GM18873 (cell line): ENCODE results near the gene PFKFB2.

Source experiments
- ATAC-seq: cut with Tn5 transposase; IDR thresholded peaks from one replicate; pipeline ENCODE4 v1.9.1; 2021; ENCODE audit warnings: mild to moderate bottlenecking, moderate library complexity, moderate number of reproducible peaks; ENCODE audit not compliant: unreplicated experiment, low FRiP score

Gene PFKFB2

DNA sequence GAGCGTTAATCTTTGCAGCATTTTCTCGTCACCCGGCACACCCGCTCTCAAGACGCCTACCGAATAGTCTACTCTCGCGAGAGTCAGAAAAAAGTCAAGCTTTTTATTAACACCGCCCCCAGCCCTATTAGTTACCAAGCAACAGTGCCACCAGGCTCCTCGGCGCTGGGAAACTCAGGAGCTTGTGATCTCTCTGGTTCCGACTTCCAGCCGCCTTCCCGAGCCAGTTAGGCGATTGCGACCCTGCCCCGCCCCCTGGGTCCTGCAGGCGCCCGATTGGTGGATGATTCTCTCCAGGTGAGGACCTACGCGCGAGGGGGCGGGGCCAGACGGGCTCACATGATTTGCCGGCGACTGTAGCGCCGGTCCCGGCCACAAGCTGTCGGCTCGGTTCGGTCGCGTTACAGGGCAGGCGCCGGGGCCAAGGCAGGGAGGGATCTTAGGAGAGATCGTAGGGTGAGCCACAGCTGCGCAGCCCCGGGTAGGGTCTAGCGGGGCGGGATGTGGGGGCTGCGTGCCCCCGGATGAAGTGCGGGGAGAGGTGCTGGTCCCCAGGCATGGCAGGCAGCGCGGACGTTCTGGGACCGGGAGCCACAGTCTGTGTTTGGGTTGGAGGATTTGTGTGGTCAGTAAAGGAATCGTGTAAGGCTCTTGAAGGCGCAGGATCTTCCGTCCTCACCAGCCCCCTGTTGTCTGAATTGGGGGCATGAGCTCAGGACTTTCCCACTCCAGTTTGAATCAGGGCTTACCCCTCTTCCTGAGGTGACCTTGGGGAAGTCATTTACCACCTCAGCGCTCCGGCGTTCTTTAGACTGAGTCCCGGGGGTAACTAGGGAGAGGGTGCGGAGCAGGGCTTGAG is at the start of gene PFKFB2:
TSS of gene PFKFB2 (plus strand) at position 365 of the 859 bp plus-strand sequence. CDS start 1,443 bp downstream, outside the sequence.
- peak; percentile 58 for ATAC-seq

DNA sequence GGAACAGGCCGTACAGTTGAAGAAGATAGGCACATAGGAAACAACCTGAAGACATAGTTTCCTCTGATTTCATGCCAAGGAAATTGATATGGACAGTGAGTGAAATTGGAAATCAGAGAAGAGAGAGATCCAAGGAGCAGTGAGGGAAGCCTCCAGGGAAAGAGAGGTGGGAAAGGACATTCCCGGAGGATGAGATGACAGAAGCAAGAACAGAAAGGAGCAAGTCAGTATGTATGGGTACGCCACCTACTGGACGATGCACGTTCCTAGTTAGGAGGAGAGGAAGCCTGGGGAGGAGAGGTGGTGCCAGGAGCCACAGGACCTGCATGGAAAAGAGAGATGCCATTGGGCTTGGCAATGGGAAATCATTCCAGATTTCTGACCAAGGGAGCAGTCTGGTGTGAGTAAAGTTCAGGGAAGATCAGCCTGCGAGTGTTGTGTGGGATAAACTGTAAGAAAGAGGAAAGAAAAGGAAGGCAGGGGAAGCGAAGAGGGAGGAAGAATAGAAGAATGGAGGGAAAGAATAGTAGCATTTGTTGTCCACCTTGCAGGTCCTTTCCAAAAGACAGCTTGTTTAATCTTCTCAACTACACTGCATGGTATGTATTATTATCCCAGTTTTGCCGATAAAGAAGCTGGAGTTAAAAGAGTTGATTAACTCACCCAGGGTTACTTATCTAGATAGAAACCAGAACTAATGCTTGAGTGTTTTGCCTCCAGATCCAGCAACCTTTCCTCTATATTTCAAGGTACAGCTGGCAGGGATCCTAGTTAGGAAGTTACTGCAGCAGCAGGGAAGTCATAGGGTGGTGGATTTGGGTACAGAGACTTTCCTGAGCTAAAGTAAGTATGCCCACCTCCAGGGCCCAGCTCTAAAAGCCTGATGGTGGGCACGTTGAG is 47.9 kb upstream of the PFKFB2 start:
- no peak for ATAC-seq

DNA sequence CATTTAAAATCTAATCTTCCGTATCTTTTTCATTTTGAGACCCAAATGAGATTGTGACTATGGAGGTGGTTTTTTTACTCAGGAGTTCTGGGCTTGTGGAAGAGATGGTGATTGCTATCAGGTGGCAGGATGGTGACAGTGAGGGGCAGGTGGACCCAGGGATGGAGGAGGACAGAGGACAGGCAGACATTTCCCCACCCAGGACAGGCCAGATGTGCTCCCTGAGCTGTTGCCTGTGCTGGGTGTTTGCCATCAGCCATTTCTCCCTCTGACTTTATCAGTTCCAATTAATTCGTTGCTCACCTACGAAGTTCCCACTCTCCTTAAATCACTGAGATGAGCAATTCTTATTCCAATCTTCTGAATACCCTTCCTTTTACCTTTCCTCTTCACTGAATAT is 47.0 kb upstream of the PFKFB2 start:
- ATAC-seq = no peak

DNA sequence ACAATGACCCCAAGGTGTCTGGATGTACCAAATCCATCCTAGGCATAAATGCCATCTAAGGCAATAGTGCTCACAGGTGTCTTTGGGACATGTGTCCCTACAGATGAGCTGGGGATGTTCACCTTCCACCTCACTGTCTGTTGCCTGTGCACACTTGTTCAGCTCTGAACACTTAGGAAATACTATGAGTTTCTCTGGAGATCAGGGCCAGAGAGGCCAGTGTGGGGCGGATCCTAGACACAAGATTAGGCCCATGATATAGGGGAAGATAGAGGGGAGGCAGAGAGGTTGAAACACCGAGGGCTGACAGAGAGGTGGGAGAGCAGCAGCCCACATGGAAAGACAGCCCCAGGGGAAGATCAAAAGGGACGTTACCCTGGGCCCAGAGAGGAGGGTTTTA is 46.2 kb upstream of the PFKFB2 start:
- no peak for ATAC-seq

DNA sequence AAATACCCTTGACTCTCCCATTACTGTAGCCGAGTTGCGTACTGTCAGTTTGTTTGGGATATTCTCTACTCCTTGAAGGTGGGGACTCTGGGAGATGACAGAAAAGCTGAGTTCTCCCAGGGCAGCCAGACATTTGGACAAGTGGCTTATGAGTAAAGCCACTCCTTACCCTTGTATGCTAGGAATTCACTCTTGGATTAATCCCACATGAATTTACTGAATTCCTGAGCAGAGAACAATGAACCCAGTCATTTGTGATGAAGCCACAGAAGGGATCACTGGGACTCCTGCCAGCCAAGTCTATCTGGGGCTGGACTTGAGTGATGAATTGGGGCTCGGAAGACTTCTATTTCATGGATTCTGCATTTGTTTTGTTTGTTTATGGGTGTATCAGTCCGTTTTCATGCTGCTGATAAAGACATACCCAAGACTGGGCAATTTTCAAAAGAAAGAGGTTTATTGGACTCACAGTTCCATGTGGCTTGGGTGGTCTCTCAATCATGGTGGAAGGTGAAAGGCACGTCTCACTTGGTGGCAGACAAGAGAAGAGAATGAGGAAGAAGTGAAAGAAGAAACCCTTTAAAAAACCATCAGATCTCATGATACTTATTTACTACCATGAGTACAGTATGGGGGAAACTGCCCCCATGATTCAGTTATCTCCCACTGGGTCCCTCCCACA is 45.6 kb upstream of the PFKFB2 start:
- ATAC-seq = no peak

DNA sequence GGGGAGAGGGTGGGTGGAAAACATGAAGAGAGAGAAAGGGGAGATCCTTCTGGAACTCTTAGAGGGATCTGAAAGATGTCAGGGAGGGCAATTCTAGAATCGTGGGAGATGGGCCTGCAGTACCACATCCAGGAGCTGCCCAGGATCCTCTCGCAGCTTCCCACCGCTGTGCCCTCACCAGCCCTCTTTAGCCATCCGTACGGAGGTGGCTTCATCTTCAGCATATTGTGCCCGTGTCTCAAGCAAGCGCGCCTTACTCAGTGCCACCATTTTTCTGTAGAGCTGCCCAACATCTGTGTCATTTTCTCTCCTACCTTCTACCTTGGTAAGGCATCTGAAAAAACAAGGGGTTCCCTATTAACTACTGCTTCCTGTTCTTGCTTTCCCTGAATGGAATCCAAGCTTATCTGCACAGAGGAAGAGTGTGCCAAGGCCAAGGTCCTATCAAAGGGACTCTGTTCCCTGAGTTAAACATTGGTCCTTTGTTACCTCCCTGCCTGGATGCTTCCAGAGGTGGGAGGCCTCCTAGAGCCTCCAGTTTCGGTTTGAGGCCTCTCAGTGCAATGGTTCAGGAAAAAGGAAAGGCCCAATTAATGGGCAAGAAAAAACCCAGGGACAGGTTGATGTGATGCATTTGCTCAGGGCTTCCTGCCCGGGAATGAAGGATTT is 43.8 kb upstream of the PFKFB2 start:
- no peak for ATAC-seq

DNA sequence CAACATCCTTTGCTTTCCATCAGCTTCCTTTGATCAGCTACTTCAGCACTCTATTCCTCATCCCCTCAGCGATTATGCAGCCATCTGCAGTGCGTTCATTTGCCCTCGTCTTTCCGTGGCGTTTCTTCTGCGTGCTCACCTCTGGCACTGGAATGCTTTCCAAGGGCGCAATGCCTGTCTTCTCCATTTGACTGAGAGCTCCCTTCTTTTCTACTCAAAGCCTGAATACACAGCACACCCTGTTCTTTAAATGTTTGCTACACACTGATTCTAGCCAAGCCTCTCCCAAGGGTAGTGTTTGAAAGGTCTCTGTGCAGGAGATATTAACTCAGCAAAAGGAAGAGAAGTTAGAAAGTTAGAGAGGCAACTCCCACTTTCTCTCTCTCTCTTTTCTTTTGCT is 43.1 kb upstream of the PFKFB2 start:
- no peak for ATAC-seq

DNA sequence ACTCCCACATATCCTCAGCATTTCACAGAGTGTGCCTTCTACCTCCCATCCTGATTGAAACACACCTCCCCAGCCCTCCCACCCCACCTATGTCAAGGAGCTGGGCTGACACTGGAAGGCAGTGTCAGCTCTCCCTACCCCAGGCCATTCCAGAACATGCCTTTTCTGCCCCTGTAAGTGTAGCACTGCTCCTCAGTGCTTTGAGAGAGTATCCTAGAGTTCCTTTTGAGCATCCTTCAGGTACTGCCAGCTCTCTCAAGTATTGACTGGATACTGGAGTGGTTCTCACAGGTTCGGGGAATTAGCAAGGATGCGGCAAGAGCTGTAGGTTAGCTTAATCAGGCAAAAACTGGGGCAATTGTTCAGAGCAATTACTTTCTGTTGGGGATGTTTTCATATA is 42.3 kb upstream of the PFKFB2 start:
- no peak for ATAC-seq

DNA sequence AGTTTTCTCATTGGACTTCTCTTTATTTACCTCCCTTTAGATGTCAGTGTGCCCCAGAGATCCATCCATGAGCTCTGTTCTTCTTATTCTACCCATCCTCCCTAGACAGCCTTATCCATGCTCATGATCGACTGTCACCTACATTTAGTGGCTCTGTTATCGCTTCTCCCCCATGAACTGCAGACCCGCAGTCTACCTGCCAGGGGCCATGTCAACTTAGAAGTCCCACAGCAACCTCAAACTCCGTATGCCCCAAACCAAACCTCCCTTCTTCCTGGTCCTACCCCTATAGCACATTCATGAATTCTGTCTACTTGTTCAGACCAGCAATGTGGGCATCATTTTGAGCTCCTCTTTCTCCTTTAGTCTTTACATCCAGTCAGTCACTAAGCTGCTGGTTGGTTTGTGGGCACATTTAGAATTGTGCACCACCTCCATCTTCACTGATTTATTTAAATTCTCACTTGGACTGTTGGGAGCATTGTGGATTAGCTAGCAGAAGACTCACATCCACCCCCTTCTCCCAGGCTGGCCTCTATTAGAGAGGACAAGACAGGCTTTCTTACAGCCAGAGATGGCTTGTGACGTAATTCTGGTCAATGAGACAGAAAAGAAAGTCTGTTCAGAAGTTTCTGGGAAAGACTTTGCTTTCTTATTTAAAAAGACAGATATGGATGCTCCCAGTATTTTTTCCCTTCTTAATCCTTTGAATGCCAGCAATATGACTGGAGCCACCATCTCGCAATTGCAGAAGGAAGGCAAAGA is 39.6 kb upstream of the PFKFB2 start:
- ATAC-seq = no peak

DNA sequence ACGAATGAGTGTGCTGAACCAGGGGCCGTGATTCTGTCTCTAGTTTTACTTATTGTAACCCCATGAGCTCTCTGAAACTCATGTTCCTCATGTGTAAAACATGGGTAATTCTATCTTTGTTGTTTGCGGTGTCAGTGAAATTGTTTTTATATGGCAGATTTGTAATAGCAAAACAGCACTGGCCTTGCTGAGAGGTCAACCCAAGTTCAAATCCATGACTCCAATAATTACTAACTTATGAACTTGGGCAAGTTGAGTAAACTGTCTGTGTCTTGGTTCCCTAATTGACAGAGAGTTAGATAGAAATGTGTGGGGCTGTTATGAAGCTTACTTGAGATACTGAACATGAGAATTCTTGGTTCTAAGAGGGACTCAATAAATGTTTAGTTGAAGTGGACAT is 38.3 kb upstream of the PFKFB2 start:
- ATAC-seq = no peak

DNA sequence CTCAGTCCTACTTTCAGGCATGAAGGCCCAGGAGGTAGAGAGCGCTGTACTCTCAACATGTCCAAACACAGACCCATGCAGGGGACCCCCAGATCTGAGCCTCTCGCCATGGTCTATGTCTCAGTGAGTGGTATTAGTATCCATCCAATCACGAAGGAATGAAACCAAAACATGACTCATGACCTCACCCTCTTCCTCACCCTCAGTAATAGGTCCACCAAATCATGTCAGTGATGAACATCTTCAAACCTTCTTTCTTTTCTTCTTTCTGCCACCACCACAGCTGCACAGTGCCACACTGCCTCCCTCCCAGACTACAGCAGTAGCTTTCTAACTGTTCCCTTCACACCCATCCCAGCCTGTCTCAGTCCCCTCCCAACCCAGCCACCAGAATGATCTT is 37.3 kb upstream of the PFKFB2 start:
- ATAC-seq = no peak

DNA sequence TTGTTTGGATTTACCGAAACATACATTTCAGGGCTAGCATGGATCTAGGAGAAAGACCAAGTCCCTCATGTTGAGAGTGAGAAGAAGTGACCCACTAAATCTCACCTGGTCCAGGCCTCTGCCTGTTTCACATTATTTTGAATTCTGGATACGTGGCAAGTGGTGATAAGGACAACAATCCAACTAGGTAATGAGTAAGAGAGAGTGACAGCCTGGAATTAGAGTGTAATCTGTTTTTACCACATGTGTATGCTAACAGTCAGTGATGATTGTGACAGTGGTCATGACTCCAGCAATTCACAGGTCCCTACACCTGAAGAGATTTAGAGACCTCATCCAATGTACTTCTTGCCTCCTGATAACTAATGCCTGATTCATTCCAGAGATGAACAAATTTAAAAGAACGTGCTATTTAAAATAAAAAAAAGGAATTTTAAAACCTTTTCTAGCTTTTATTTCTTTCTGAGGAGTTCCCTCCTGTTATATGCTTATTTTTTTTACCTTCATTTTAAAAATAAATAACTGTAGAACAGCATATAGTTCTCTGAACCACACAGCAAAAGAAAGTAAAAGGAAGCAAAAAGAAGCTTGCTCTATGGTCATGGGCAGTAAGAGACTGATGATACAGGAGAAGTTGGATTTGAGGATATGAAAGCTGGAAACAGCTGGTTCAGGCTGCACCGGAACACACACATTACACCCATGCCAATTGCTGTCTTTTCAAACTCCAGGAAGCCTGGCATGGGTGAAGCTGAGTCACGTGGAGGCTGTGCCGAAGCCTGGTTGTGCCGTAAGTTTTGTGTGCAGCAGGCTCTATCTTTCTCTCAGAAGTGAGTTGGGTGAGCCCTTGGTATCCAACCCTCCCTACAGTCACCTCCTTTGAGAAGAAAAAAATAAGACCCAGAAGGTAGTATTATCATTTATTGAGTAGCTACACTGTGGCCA is 35.2 kb upstream of the PFKFB2 start:
- no peak for ATAC-seq

DNA sequence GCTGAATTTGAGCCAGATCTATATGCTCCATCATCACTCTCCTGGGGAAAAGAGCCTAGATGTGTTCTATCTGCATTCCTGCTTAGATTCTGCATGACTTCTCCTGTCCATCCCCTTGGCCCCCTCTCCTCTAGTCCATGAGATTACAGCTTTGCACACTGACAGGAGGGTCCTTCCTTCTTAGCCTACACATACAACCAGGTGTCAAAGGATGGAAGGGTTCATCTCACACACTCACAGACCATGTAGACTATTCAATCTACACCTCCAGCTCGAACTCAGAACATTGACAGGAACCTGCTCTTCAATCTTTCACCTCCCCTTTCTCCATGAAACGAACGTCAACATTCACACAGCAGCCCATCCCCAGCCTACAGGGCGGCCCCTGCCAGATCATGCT is 34.4 kb upstream of the PFKFB2 start:
- no peak for ATAC-seq

DNA sequence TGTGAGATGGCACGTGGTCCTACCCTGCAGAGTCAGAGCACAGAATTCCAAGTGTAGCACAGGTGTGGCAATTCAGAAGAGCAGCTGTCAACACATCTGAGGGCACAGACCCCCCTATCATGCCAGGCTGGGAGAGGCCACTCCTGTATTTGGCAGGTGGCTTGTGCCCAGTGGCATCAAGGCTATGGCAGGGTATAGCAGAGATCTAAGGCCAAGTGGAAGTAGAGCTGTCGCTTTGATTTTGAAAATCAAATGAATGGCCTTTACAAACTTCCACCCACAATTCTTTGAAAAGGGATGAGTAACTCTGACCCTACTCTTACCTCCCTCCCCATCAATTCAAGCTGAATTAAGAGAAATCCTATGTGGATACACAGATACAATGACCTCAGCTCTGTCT is 33.9 kb upstream of the PFKFB2 start:
- no peak for ATAC-seq

DNA sequence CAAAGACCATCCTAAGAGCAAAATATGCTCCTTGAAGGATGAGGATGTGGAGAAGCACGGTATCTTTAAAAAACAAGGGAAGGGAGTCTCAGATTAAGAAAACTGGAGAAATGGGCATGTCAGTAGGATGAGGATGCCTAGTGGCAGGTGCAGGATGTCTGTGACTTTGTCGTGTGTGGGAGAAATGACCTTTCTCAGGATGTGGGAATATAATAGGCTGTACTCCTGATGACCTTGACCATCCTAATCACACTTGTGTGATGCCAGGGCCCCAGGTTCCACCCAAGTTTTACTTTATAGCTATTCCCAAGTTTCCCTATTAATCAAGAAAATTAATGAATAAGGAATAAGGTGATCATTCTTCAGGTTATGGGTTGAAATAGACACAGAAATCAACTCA is 33.4 kb upstream of the PFKFB2 start:
- no peak for ATAC-seq

DNA sequence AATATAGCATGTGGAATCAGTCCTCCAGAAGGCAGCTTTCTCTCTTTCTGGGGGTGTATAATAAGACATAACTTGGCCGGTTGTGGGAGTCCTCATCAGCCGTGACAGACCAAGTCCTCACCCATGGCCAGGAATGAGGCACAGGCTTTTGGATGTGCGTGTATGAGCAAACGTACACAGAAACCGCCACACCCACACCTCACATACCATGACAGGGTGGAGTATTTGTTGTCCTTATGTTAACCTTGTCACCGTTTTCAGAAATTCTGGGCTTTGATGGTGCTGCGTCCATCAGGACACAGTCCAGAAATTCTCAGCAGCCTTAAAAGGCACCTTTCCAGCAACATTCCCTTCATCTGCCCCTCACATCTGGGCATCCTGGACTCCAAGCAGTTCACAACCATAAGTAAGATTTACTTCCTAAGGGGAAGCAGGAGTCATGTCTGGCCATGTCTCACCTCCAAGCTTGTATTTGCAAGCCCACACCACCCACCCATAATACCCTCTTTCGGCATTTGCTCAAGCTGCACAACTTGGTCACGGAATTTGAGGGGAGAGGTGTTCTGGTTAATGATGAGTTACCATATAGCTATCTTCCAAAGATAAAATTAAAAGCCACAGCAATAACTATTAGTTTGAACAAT is 32.9 kb upstream of the PFKFB2 start:
- ATAC-seq = no peak

DNA sequence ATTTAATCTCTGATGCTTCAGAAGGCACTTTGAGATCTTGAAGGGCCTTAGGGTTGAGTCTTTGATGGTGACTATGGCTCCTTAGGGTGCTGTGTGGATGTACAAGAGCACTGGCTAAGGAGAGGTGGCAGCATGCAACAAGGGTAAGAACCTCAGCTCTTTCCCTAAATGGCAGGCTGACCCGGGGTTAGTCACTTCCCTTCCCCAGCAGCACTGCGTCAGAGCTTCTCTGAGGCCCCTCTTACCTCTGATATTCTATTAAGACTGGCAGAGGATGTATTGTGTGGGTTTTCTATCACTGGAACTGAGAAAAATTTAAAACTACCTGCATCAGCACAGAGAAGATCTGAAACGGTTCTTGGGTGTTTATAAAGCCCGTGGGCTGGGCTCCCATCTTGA is 32.4 kb upstream of the PFKFB2 start:
- ATAC-seq = no peak
